NB4 (cell line): ENCODE results near the gene PWWP2A.

Experiments
- CTCF ChIP-seq: IDR thresholded peaks from one replicate; pipeline ENCODE4 v1.5.1; 2012; ENCODE audit warnings: low read depth, low read length
- MAX ChIP-seq: IDR thresholded peaks from 2 replicates; pipeline ENCODE4 v1.6.1; 2011; ENCODE audit warnings: low read depth, low read length
- MYC ChIP-seq: IDR thresholded peaks from 2 replicates; pipeline ENCODE4 v1.6.1; 2011; ENCODE audit warnings: low read depth, low read length
- POLR2A ChIP-seq: IDR thresholded peaks from 2 replicates; pipeline ENCODE4 v1.6.1; 2011; ENCODE audit warnings: mild to moderate bottlenecking; ENCODE audit not compliant: insufficient read length; ENCODE audit errors: extremely low read depth

- TF ChIP-seq CTCF: no peak
- TF ChIP-seq POLR2A: no peak
- TF ChIP-seq MYC: no peak
- TF ChIP-seq MAX: no peak
Measured at GRCh38 chr5:160049099-160049498, 70.2 kb downstream of the PWWP2A start.
